Measurements from ENCODE around the gene CARD6. TPM values are rescaled to one million over a fixed set of nuclear protein-coding genes. Genes with fewer than 3 reads are reported as not detected.
A peak's percentile ranks its signal among the peaks of the same experiment; 100 is the strongest.
"Not testable (repeated sequence)": the region's sequence is repeated elsewhere in the genome, so short reads cannot be mapped to it uniquely, and the experiment has no call there.

CARD6 gene
- total RNA-seq, 1 experiment from 2014 or later: 5.6 TPM

GRCh38 chr5:40847525-40847924 lies 6.4 kb downstream of the CARD6 start:
- DNase-seq (ENCODE audit: unreplicated experiment): no peak
- intact Hi-C loops (cut with micrococcal nuclease): no loop called here
- Mint-ChIP-seq H3K27me3 (ENCODE audit: insufficient read depth, unreplicated experiment) (no peaks in the 10 kb centered on the region), H3K9me3 (ENCODE audit: unreplicated experiment) (no peaks in the 10 kb centered on the region), H3K4me1 (ENCODE audit: insufficient read depth, unreplicated experiment) (peaks cover 8% of the 10 kb centered on the region), H3K27ac (ENCODE audit: low read depth, unreplicated experiment) (no peak overlapping the region), H3K36me3 (ENCODE audit: insufficient read depth, unreplicated experiment) (peaks cover 15% of the 10 kb centered on the region), H3K4me3 (ENCODE audit: unreplicated experiment) (no peak overlapping the region)
- ChIA-PET CTCF (interaction anchor here (0.7 kb wide), 1 partner anchor 35 kb away, joined by 4 read pairs; no protein-coding TSS in a partner anchor), POLR2A (interaction anchor here (2.0 kb wide), 1 partner anchor 12 kb away, joined by 6 read pairs; the partner anchor contains the start of gene RPL37)
- no TSS peak for BruUV-seq (replicated peaks)
- TF ChIP-seq, protein P1, sequence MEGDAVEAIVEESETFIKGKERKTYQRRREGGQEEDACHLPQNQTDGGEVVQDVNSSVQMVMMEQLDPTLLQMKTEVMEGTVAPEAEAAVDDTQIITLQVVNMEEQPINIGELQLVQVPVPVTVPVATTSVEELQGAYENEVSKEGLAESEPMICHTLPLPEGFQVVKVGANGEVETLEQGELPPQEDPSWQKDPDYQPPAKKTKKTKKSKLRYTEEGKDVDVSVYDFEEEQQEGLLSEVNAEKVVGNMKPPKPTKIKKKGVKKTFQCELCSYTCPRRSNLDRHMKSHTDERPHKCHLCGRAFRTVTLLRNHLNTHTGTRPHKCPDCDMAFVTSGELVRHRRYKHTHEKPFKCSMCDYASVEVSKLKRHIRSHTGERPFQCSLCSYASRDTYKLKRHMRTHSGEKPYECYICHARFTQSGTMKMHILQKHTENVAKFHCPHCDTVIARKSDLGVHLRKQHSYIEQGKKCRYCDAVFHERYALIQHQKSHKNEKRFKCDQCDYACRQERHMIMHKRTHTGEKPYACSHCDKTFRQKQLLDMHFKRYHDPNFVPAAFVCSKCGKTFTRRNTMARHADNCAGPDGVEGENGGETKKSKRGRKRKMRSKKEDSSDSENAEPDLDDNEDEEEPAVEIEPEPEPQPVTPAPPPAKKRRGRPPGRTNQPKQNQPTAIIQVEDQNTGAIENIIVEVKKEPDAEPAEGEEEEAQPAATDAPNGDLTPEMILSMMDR (IDR thresholded peaks at IDR 0.05; ENCODE audit: unreplicated experiment): no peak

DNA sequence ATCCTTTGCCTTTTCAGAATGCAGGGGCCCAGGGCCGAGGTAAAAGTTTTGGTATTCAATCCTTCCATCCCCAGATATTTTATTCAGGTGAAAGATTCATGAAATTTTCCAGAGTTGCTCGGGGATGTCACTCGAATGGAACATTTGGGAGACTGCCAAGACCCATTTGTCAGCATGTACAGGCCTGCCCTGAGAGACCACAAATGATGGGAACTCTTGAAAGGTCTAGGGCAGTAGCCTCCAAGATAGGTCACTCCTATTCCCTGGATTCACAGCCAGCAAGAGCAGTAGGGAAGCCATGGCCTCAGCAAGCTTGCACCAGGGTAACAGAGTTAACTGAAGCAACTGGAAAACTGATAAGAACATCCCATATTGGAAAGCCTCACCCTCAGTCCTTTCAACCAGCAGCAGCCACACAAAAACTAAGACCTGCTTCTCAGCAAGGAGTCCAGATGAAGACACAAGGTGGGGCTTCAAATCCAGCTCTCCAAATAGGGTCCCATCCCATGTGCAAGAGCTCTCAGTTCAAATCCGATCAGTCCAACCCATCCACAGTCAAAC lies 12.5 kb downstream of the CARD6 start:
- Mint-ChIP-seq H3K4me3 (ENCODE audit: unreplicated experiment) (no peak overlapping the region), H3K27me3 (ENCODE audit: insufficient read depth, unreplicated experiment) (no peaks in the 10 kb centered on the region), H3K36me3 (ENCODE audit: insufficient read depth, unreplicated experiment) (peaks cover 19% of the 10 kb centered on the region), H3K27ac (ENCODE audit: low read depth, unreplicated experiment) (no peak overlapping the region), H3K4me1 (ENCODE audit: insufficient read depth, unreplicated experiment) (no peaks in the 10 kb centered on the region), H3K9me3 (ENCODE audit: unreplicated experiment) (no peaks in the 10 kb centered on the region)
- intact Hi-C loops (cut with micrococcal nuclease): no loop called here
- BruUV-seq (replicated peaks): no TSS peak
- DNase-seq (ENCODE audit: unreplicated experiment): peak; percentile 61
- TF ChIP-seq, protein P1 (IDR thresholded peaks at IDR 0.05; ENCODE audit: unreplicated experiment): no peak
- CTCF ChIA-PET: no interaction called here
- POLR2A ChIA-PET: interaction anchor here (1.8 kb wide), 1 partner anchor 11 kb away, joined by 4 read pairs; no protein-coding TSS in a partner anchor

GRCh38 chr5:40860711-40861110 lies 19.5 kb downstream of the CARD6 start:
- intact Hi-C loops (cut with micrococcal nuclease): no loop called here
- no peak overlapping the region for H3K4me3 Mint-ChIP-seq (ENCODE audit: unreplicated experiment)
- H3K27me3 Mint-ChIP-seq (ENCODE audit: insufficient read depth, unreplicated experiment): no peaks in the 10 kb centered on the region
- H3K36me3 Mint-ChIP-seq (ENCODE audit: insufficient read depth, unreplicated experiment): peaks cover 4% of the 10 kb centered on the region
- POLR2A ChIA-PET: interaction anchor here (0.6 kb wide), 1 partner anchor 447 kb away, joined by 4 read pairs; no protein-coding TSS in a partner anchor
- H3K27ac Mint-ChIP-seq (ENCODE audit: low read depth, unreplicated experiment): no peak overlapping the region
- no peaks in the 10 kb centered on the region for H3K4me1 Mint-ChIP-seq (ENCODE audit: insufficient read depth, unreplicated experiment)
- BruUV-seq (replicated peaks): no TSS peak
- H3K9me3 Mint-ChIP-seq (ENCODE audit: unreplicated experiment): peaks cover 7% of the 10 kb centered on the region
- TF ChIP-seq, protein P1 (IDR thresholded peaks at IDR 0.05; ENCODE audit: unreplicated experiment): no peak
- CTCF ChIA-PET: interaction anchor here (0.8 kb wide), 1 partner anchor 18 kb away, joined by 3 read pairs; no protein-coding TSS in a partner anchor
- DNase-seq (ENCODE audit: unreplicated experiment): no peak

- H3K4me1 Mint-ChIP-seq (ENCODE audit: insufficient read depth, unreplicated experiment); intact Hi-C loops (cut with micrococcal nuclease); BruUV-seq (replicated peaks); POLR2A ChIA-PET; H3K4me3 Mint-ChIP-seq (ENCODE audit: unreplicated experiment); H3K9me3 Mint-ChIP-seq (ENCODE audit: unreplicated experiment); H3K27ac Mint-ChIP-seq (ENCODE audit: low read depth, unreplicated experiment); CTCF ChIA-PET; DNase-seq (ENCODE audit: unreplicated experiment); H3K36me3 Mint-ChIP-seq (ENCODE audit: insufficient read depth, unreplicated experiment); H3K27me3 Mint-ChIP-seq (ENCODE audit: insufficient read depth, unreplicated experiment): not testable (repeated sequence)
These were observed 23.8 kb downstream of the CARD6 start for GRCh38 chr5:40865004-40865403.
